ENCODE measurements around the gene KPNA6. TPM values are rescaled to one million over a fixed set of nuclear protein-coding genes. Genes with fewer than 3 reads are reported as not detected.

KPNA6 gene
- total and polyA plus RNA-seq, 10 of the 15 experiments (the other 5 are each of a cell fraction or from before 2014, with no cell fraction given), result 11.1 to 55.6 (median 25.9) TPM

GRCh38 chr1:32221980-32222755 is 114.3 kb downstream of the KPNA6 start, which contains the start of the genes EIF3I and TMEM234:
Gene EIF3I, plus strand, starts transcription at chr1:32222407. Its CDS starts 35 bp downstream, at chr1:32222442.
Gene TMEM234, minus strand, starts transcription at chr1:32222353. Its CDS starts 31 bp downstream, at chr1:32222322.
- under 1% methylated on average over 42 of the region's 46 CpGs for WGBS (ENCODE audit: insufficient coverage, insufficient replicate concordance, low lambda C conversion rate, missing lambda C conversion rate)
- peak within 1 kb of the TSS; percentile 98 for H3K27ac ChIP-seq (ENCODE audit: control insufficient read depth, insufficient read depth)
- peaks cover 29% of the 10 kb centered on the region for H3K79me2 ChIP-seq (ENCODE audit: control insufficient read depth, insufficient read depth, low read length)
- H3K4me3 ChIP-seq, result peak within 1 kb of the TSS; percentile 89
- peak within 1 kb of the TSS; percentile 92 for H3K4me2 ChIP-seq (ENCODE audit: control insufficient read depth, insufficient read depth)
- peak; percentile 60 for DNase-seq (ENCODE audit: low read depth, low spot score)
- peak; percentile 91 for FAIRE-seq
- intact Hi-C loops (cut with micrococcal nuclease; ENCODE audit: unreplicated experiment) (no loop called here), in situ Hi-C loops (cut with MboI) (no loop called here)
- CTCF ChIA-PET, result interaction anchor here (1.0 to 6.0 kb wide), 3 partner anchors 18 to 172 kb away, joined by 3 to 46 read pairs (median 9); partner anchors contain the start of gene FAM167B
- H3K27me3 ChIP-seq (replicated peaks in 1 of 2; ENCODE audit: control insufficient read depth in 2 of 2, insufficient read depth in 2 of 2, low read length in 1 of 2), result no peaks in the 10 kb centered on the region
- SMC1A ChIA-PET (ENCODE audit: uncharacterized antibody, unreplicated experiment), result interaction anchor here (1.0 to 2.0 kb wide), 3 partner anchors 42 to 99 kb away, joined by 3 to 11 read pairs (median 4); partner anchors contain the start of gene TXLNA
- no peaks in the 10 kb centered on the region for H4K20me1 ChIP-seq (ENCODE audit: control insufficient read depth, insufficient read depth)
- POLR2A ChIA-PET, result interaction anchor here (0.6 to 1.5 kb wide), 5 partner anchors 20 to 114 kb away, joined by 3 to 6 read pairs (median 3); partner anchors contain the start of gene KPNA6
- no peaks in the 10 kb centered on the region for H3K9me3 ChIP-seq (replicated peaks; ENCODE audit: control insufficient read depth, insufficient read depth, low read length)
- H2AFZ ChIP-seq (ENCODE audit: control insufficient read depth, low read depth, low read length), result peak within 1 kb of the TSS; percentile 89
- peaks cover 12% of the 10 kb centered on the region for H3K4me1 ChIP-seq (ENCODE audit: control insufficient read depth, insufficient read depth, low read length)
- peak; percentile 91 for ATAC-seq
- RAD21 ChIA-PET (ENCODE audit: unreplicated experiment), result interaction anchor here (1.0 to 2.1 kb wide), 5 partner anchors 21 to 115 kb away, joined by 3 to 10 read pairs (median 4); partner anchors contain the start of genes CCDC28B, HDAC1, KPNA6 and MARCKSL1
- H3K9ac ChIP-seq (ENCODE audit: control insufficient read depth, insufficient read depth, low read length), result peak within 1 kb of the TSS; percentile 99
- BruUV-seq (replicated peaks), result no TSS peak
- peaks cover 2 to 13% of the 10 kb centered on the region in 2 experiments for H3K36me3 ChIP-seq (ENCODE audit: control insufficient read depth in 2 of 2, insufficient read depth in 2 of 2, low read length in 1 of 2)
- TF ChIP-seq SREBF2 (IDR thresholded peaks at IDR 0.05; ENCODE audit: low read length) (no peak), NFYA (IDR thresholded peaks at IDR 0.05; ENCODE audit: borderline replicate concordance, low read depth, low read length) (no peak), STAT1 (conservative IDR thresholded peaks at IDR 0.05) (0 out of 2 replicates have a peak, but pooled peaks have one; percentile 66), FOXK2 (IDR thresholded peaks at IDR 0.05) (no peak), MTA3 (IDR thresholded peaks at IDR 0.05; ENCODE audit: borderline replicate concordance, low read length) (no peak), ATF7 (IDR thresholded peaks at IDR 0.05; ENCODE audit: low read depth) (peak; percentile 70), MXI1 (IDR thresholded peaks at IDR 0.05; ENCODE audit: low read depth, low read length) (peak; percentile 92), EGR1 (IDR thresholded peaks at IDR 0.05; ENCODE audit: borderline replicate concordance in 1 of 2, low read depth in 2 of 2, low read length in 2 of 2) (peak in 1 of 2 experiments; percentile 55; a peak in 1 of 3 replicates), E2F8 (IDR thresholded peaks at IDR 0.05; ENCODE audit: low read depth, partially characterized antibody) (peak; percentile 72), ZNF217 (IDR thresholded peaks at IDR 0.05) (no peak), ZNF24 (IDR thresholded peaks at IDR 0.05) (no peak), BHLHE40 (IDR thresholded peaks at IDR 0.05; ENCODE audit: borderline replicate concordance in 1 of 2, low read depth in 2 of 2, low read length in 1 of 2) (peak; percentile 33; a peak in 3 of 4 replicates), IRF5 (IDR thresholded peaks at IDR 0.05; ENCODE audit: borderline replicate concordance) (no peak), ZZZ3 (IDR thresholded peaks at IDR 0.05; ENCODE audit: control insufficient read depth, insufficient read length, low read depth) (no peak), SUPT20H (IDR thresholded peaks at IDR 0.05; ENCODE audit: borderline replicate concordance, control insufficient read depth, low read depth, low read length) (no peak), MLLT1 (IDR thresholded peaks at IDR 0.05) (no peak), POLR2AphosphoS2 (IDR thresholded peaks at IDR 0.05; ENCODE audit: low read depth, low read length) (peak; percentile 83; the same call in 1 of the 2 replicates)
